ENCODE data around the gene ANK3. TPM values are rescaled to one million over a fixed set of nuclear protein-coding genes. Genes with fewer than 3 reads are reported as not detected.

The ANK3 gene
- total and polyA plus RNA-seq, 2 experiments from 2014 or later, result 0.14 to 0.54 TPM

GRCh38 chr10:60320666-60321065, 69.0 kb downstream of the ANK3 start:
- H3K4me2 ChIP-seq (ENCODE audit: unreplicated experiment), result no peak overlapping the region
- no peaks in the 10 kb centered on the region for H3K36me3 ChIP-seq (ENCODE audit: low read depth)
- no peak overlapping the region for H2AFZ ChIP-seq
- H3K9me3 ChIP-seq (ENCODE audit: low read depth), result no peaks in the 10 kb centered on the region
- in situ Hi-C loops (cut with MboI), result no loop called here
- no peak overlapping the region for H3K4me3 ChIP-seq
- H3K4me1 ChIP-seq (ENCODE audit: insufficient read depth), result no peaks in the 10 kb centered on the region
- H3K9ac ChIP-seq, result no peak overlapping the region
- H3K79me2 ChIP-seq (ENCODE audit: insufficient read depth), result no peaks in the 10 kb centered on the region
- TF ChIP-seq EZH2phosphoT487 (IDR thresholded peaks at IDR 0.05; ENCODE audit: insufficient read depth, low read depth) (no peak), EZH2 (IDR thresholded peaks at IDR 0.05; ENCODE audit: insufficient read depth, poor library complexity, severe bottlenecking) (no peak)
- no peaks in the 10 kb centered on the region for H4K20me1 ChIP-seq (ENCODE audit: insufficient read depth)
- no peak overlapping the region for H3K27ac ChIP-seq
- no peaks in the 10 kb centered on the region for H3K9me2 ChIP-seq (ENCODE audit: insufficient read depth)
- DNase-seq, result no peak
- 83 to 85% methylated on average over 1 of the region's 1 CpG for WGBS, 2 experiments (ENCODE audit: low coverage in 1 of 2, low lambda C conversion rate in 2 of 2, missing lambda C conversion rate in 2 of 2)
- no peaks in the 10 kb centered on the region for H3F3A ChIP-seq (ENCODE audit: insufficient read depth)
- no peaks in the 10 kb centered on the region for H3K27me3 ChIP-seq (replicated peaks; ENCODE audit: insufficient read depth)

- no peak overlapping the region for H3K27ac ChIP-seq
- in situ Hi-C loops (cut with MboI), result no loop called here
- no peak for DNase-seq
These were observed 73.6 kb downstream of the ANK3 start for GRCh38 chr10:60316029-60316428.

GRCh38 chr10:60315311-60315710, 74.4 kb downstream of the ANK3 start:
- Histone ChIP-seq H3K79me2 (ENCODE audit: insufficient read depth) (no peaks in the 10 kb centered on the region), H3K9me3 (ENCODE audit: low read depth) (no peaks in the 10 kb centered on the region), H3K9me2 (ENCODE audit: insufficient read depth) (no peaks in the 10 kb centered on the region), H4K20me1 (ENCODE audit: insufficient read depth) (no peaks in the 10 kb centered on the region), H3K36me3 (ENCODE audit: low read depth) (no peaks in the 10 kb centered on the region), H3F3A (ENCODE audit: insufficient read depth) (peaks cover 11% of the 10 kb centered on the region), H3K4me2 (ENCODE audit: unreplicated experiment) (no peak overlapping the region), H3K9ac (no peak overlapping the region), H3K4me3 (no peak overlapping the region), H3K4me1 (ENCODE audit: insufficient read depth) (peaks cover 22% of the 10 kb centered on the region), H3K27ac (no peak overlapping the region), H2AFZ (no peak overlapping the region), H3K27me3 (replicated peaks; ENCODE audit: insufficient read depth) (no peaks in the 10 kb centered on the region)
- no peak for DNase-seq
- WGBS, 2 experiments (ENCODE audit: low coverage in 1 of 2, low lambda C conversion rate in 2 of 2, missing lambda C conversion rate in 2 of 2), result 67 to 73% methylated on average over 2 of the region's 2 CpGs
- TF ChIP-seq EZH2 (IDR thresholded peaks at IDR 0.05; ENCODE audit: insufficient read depth, poor library complexity, severe bottlenecking), result no peak
- TF ChIP-seq EZH2phosphoT487 (IDR thresholded peaks at IDR 0.05; ENCODE audit: insufficient read depth, low read depth), result no peak
- in situ Hi-C loops (cut with MboI), result no loop called here

More at GRCh38 chr10:60316029-60316428, 73.6 kb downstream of the ANK3 start:
- Histone ChIP-seq H4K20me1 (ENCODE audit: insufficient read depth) (no peaks in the 10 kb centered on the region), H3K9me3 (ENCODE audit: low read depth) (no peaks in the 10 kb centered on the region), H3K4me1 (ENCODE audit: insufficient read depth) (peaks cover 22% of the 10 kb centered on the region), H2AFZ (no peak overlapping the region), H3K79me2 (ENCODE audit: insufficient read depth) (no peaks in the 10 kb centered on the region), H3K27me3 (replicated peaks; ENCODE audit: insufficient read depth) (no peaks in the 10 kb centered on the region), H3K4me3 (no peak overlapping the region), H3K36me3 (ENCODE audit: low read depth) (no peaks in the 10 kb centered on the region), H3K9me2 (ENCODE audit: insufficient read depth) (no peaks in the 10 kb centered on the region), H3K9ac (no peak overlapping the region), H3F3A (ENCODE audit: insufficient read depth) (peaks cover 11% of the 10 kb centered on the region), H3K4me2 (ENCODE audit: unreplicated experiment) (no peak overlapping the region)
- 100% methylated on average over 1 of the region's 1 CpG for WGBS, 2 experiments (ENCODE audit: low coverage in 1 of 2, low lambda C conversion rate in 2 of 2, missing lambda C conversion rate in 2 of 2)
- no peak for TF ChIP-seq EZH2 (IDR thresholded peaks at IDR 0.05; ENCODE audit: insufficient read depth, poor library complexity, severe bottlenecking)
- TF ChIP-seq EZH2phosphoT487 (IDR thresholded peaks at IDR 0.05; ENCODE audit: insufficient read depth, low read depth), result no peak

- TF ChIP-seq EZH2phosphoT487 (IDR thresholded peaks at IDR 0.05; ENCODE audit: insufficient read depth, low read depth) (no peak), EZH2 (IDR thresholded peaks at IDR 0.05; ENCODE audit: insufficient read depth, poor library complexity, severe bottlenecking) (no peak)
- WGBS, 2 experiments (ENCODE audit: low coverage in 1 of 2, low lambda C conversion rate in 2 of 2, missing lambda C conversion rate in 2 of 2), result 38 to 39% methylated on average over 5 of the region's 5 CpGs
- Histone ChIP-seq H4K20me1 (ENCODE audit: insufficient read depth) (no peaks in the 10 kb centered on the region), H3K4me1 (ENCODE audit: insufficient read depth) (peaks cover 22% of the 10 kb centered on the region), H2AFZ (peak overlapping the region; percentile 25; the same call in 1 of the 2 replicates), H3K27ac (no peak overlapping the region), H3K9ac (no peak overlapping the region), H3K79me2 (ENCODE audit: insufficient read depth) (no peaks in the 10 kb centered on the region), H3K4me3 (no peak overlapping the region), H3K9me3 (ENCODE audit: low read depth) (no peaks in the 10 kb centered on the region), H3K27me3 (replicated peaks; ENCODE audit: insufficient read depth) (no peaks in the 10 kb centered on the region), H3K9me2 (ENCODE audit: insufficient read depth) (no peaks in the 10 kb centered on the region), H3F3A (ENCODE audit: insufficient read depth) (peaks cover 11% of the 10 kb centered on the region), H3K36me3 (ENCODE audit: low read depth) (no peaks in the 10 kb centered on the region), H3K4me2 (ENCODE audit: unreplicated experiment) (peak overlapping the region; percentile 47)
- DNase-seq, result peak; percentile 79
- in situ Hi-C loops (cut with MboI), result no loop called here
These were observed 75.4 kb downstream of the ANK3 start for GRCh38 chr10:60314069-60314940.
